ENCODE results near the gene SLC38A9.

The SLC38A9 gene

DNA sequence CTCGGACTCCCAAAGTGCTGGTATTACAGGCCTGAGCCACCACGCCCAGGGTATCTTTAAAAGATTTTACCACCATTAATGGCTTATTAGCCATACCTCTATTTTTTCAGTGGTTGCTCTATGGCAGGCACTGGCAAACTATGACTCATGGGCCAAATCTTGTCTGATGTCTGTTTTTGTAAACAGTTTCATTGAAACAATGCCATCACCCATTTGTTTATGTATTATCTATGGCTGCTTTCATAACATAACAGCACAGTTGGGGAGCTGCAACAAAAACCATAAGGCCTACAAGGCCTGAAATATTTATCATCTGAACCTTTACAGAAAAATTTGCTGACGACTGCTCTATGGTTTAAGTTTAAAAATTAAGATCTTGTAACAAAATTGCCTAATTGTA is 66.8 kb downstream of the SLC38A9 start:
- DNase-seq, result no peak

DNA sequence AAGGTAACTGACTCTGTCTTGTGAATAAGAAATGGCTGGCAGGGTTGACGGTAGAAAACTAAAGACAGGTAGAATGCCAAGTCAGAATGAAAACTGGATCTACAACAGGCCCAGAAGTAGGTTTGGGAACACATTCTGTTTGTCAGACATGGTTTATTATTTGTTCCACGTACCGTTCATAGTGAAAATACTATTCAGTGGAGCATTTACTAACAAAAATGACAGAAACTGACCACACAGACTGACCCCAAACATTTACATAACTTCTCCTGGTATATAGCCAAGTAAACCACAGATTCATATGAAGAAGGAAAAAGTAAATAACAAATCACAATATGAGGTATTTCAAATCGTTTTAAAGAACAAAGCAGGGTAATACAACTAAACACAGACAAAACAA is 73.7 kb downstream of the SLC38A9 start:
- DNase-seq, result no peak

- no peak for DNase-seq
These were observed 74.1 kb downstream of the SLC38A9 start for GRCh38 chr5:55638051-55638450.

- no peak for DNase-seq
These were observed 75.4 kb downstream of the SLC38A9 start for GRCh38 chr5:55636683-55637082.

DNA sequence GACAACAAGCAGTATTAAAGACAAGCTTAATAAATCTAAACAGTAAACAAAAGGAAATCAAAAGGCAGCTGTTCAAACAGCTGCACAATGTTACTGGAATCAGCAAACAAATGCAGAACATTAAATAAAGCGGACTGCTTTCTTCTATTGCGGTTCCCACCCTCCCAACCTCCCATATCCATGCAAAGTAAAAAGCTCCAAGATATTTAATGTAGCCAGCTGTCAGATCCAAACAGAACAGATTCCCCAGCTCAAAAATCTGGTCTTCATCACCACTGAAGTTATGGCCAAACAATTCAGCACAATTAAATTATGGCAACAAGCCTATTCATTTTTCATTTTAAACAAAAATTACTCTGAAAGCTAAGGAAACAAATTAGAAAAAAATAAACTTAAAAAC is 75.9 kb downstream of the SLC38A9 start:
- no peak for DNase-seq

- DNase-seq, result no peak
These were observed 77.3 kb downstream of the SLC38A9 start for GRCh38 chr5:55634866-55635265.

DNA sequence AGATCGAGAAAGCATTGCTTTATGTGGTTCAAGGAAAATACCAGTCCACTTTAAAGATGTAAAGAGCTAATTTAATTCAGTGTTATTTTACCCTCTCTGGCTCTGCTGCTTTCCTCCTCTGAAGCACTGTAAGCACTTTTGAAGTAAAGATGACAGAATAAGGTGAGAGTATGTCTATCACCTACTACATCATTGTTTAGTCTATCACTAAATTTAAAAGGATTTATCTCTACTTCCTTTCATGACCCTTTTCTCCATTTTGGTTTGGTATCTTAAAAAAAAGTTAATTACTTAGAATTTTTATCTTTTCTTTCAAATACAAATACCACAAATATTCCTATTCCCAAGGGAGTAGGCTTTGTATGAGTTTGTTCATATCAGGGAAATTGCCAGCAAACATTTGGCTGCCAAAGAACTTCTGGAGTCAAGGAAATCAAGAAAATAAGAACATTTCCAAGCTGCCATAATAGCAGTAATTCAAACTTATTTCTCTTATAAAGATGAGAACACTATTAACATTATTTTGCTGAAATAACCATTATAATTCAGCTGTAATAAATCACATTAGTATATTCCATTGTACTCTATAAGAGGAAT is 77.8 kb downstream of the SLC38A9 start:
- DNase-seq, result no peak

DNA sequence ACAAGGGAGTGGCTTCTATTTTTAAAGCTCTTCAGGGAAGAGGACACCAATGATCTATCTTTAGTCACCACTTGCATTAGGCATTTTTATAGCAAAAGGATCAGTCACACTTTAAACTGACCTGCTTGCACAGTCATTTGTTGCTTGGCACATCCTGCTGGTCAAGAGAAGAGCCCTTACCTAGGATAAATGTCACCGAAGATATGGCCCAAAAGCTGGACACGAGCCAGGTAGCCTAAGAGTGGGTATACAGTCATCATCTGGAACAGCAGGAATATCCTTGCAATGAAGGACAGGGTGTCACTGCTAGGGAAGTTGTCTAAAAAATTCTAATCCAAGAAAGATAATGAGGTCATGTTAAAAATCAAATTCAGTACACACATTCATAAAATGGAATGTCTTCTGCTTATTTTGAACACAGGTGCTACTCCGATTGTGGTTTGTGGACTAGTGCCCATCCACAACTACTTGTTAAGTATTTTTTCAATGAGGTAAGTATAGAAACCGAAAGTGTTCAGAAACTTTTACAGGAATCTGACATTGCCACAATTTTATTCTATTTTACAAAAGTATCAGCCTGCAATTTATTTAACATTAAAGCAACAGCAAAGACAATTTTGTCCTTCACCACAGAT is 78.4 kb downstream of the SLC38A9 start:
- DNase-seq, result peak in 1 of 2 donors; percentile 8

DNA sequence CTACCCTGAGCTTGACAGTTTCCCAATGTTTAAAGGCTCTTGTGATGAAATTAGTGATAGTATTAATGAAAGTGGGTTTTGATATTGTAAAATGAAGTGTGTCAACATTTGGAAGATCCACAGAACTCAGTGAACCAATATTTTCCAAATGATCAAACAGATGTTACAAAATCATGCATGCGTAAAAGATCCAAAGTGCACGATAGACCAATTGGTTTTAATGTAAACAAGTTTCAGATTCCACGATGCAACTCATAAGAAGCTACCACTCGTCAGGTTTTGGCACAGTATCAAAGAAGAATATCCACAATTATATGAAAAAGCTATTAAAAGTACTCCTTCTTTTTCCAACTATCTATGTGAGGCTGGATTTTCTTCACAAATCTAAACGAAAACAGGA is 82.3 kb downstream of the SLC38A9 start:
- DNase-seq, result no peak

GRCh38 chr5:55626790-55627189 is 85.3 kb downstream of the SLC38A9 start:
- no peak for DNase-seq

GRCh38 chr5:55625913-55626312 is 86.2 kb downstream of the SLC38A9 start:
- DNase-seq, result no peak

DNA sequence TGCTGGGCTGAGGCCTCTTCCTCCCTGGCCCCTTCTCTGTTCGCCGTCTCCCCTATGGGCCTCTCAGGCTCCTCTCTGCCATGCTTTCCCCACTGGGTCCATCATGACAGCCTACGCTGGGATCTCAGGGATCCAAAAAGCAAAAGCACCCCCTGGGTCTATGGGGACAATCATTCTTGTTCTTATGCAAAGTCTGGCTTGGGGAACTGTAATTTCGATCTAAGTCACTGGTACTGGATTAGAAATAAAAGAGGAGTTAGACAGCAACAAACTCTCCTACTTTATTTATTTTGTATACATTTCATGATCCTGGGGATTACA is 86.6 kb downstream of the SLC38A9 start:
- DNase-seq, result no peak

DNA sequence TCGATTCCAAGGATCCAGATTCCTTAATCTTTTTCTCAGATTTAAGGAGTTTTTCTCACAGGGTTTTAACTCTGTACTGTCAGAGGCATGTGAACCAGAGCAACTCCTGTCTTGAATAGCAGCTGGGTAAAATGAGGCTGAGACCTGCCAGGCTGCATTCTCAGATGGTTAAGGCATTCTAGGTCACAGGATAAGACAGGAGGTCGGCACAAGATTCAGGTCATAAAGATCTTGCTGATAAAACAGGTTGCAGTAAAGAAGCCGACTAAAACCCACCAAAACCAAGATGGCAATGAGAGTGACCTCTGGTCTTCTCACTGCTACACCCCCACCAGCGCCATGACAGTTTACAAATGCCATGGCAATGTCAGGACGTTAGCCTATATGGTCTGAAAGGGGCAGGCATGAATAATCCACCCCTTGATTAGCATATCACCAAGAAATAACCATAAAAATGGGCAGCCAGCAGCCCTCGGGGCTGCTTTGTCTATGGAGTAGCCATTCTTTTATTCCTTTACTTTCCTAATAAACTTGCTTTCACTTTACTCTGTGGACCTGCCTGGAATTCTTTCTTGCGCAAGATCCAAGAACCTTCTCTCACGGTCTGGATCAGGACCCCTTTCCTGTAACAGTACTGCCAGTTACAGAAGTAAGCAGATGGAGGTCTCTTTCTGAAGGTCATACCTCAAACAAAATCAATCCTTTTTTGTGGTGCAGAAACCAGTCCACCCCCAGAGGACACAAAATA is 87.1 kb downstream of the SLC38A9 start:
- DNase-seq, result no peak

DNA sequence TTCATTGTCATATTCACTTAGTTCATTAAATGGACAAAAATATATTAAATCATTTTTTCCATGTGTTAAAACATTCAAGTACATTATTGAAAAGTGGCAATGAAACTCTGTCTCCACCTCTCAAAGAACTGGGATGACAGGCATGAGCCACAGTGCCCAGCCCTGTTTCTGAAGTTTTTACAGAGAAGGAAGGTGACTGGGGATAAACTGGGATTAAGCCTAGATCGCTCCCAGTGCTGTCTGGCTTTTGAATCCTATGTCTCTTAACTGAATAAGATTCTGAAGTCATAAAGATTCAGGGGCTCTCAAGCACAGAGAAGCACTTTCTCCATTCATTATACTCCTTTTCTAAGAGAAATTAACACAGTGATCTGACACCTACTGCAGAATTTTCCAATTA is 88.3 kb downstream of the SLC38A9 start:
- DNase-seq, result no peak

DNA sequence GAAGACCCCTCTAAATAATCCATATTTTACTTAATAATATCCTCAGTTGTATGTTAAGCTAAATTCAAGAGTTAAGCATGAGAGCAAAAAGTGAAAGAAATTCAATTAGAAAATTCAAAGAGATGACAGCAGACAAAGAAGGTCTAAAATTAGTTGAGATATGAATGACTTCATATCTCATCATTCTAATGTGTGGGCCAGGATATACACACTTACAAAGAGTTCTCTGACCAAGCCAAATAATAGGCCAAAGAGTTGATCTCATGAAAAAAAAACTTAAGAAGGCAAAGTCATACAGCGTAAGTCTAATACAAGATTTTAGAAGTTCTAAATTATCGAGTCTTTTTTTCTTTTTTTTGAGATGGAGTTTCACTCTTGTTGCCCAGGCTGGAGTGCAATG is 89.7 kb downstream of the SLC38A9 start:
- no peak for DNase-seq

DNA sequence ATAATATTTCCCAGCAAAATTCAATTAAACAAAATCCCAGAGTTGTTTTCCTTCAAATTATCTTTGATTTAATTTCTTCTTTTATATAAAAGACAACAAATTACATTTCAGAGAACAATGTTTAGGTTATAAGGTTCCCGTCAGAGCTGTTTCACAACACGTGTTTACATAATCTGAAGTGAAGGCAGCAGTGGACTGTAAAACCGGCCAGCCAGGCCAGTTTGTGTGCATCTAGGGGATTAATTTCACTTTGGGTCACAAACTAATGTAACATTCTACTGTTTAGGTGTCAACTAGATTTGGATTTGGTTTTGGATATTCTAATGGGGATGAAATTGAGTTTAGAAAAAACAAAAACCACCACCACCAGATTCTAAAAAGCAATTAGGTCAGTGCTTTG is 90.9 kb downstream of the SLC38A9 start:
- DNase-seq, result no peak

GRCh38 chr5:55620766-55621160 is 91.4 kb downstream of the SLC38A9 start:
- no peak for DNase-seq

DNA sequence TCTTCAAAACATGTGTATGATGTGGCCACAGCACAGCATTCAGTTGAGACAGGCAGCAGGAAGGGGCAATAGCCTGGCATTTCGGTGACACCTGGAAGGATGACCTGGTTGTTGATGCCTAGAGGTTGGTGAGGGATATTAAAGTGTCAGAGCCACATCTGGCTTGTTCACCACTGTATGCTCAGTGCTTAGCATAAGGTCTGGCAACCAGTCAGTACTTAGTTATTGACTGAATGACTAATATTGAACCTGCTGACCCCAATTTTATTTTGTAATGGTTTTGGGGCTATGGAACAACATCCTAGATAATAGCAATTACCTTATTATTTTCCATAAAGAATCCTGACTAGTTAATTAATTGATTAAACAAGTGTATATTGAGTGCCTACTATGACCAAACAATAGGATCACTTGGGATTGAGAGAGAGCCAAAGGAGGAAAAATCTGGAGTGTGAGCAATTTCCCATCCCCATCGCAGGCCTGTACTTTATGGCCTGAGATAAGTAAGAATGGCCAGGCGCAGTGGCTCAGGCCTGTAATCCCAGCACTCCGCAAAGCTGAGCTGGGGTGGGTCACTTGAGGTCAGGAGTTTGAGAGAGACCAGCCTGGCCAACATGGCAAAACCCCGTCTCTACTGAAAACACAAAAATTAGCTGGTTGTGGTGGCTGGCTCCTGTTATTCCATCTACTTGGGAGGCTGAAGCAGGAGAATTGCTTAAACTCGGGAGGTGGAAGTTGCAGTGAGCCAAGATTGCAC is 91.9 kb downstream of the SLC38A9 start:
- DNase-seq, result no peak

DNA sequence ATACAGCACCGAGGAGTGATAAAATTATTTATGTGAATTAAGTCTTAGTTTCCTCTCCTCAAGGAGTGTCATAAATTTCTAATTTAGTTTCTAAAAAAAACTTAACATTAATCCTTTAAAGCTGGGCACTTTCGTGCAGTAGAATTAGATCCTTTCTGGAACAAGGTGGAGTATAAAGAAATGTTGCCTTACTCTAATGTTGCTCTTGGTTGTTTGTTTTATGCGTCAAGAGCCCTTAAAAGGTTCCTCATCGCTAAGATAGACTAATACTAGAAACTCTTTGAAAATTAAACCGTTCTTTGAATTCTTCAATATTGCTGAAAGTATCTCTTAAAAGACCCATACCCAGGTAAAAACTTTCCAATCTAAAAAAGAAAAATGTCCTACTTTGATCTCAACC is 93.8 kb downstream of the SLC38A9 start:
- DNase-seq, result no peak

- DNase-seq, result no peak
These were observed 98.8 kb downstream of the SLC38A9 start for GRCh38 chr5:55613112-55613868.

DNA sequence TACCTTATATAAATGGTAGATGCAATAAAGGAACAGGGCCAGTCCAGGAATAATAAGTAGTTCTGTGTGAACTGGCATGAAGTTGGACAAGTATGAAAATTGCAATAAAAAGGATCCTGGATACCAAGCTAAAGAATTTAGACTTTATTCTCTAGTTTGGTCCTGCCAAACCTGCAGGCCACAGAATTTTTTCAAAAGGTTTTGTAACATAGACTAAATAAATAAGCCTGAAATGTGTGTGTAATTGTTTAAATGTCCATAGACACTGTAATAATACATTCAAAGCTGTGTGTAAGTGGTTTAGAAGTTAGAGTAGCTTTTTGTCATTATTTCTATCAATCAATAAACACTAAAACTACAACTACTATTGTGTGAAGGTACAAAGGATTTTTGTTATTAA is 101.6 kb downstream of the SLC38A9 start:
- no peak for DNase-seq

DNA sequence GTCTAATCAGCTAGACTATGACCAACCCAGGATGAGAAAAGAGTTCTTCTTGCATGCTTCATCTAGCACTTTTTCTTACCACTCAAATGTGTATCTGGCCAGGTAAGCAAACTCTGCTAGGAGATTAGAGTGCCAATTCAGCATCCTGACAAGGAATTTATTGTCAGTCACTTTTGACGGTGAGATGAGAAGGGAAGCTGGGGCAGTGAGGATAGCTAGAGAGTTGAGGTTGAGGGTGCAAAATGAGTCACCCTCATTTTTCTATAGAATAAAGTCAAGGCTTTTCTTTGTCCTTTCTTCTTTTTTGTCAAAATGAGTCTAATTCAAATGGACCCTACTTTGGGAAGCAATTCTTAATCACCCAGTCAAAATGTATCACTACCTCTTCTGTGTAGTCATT is 102.7 kb downstream of the SLC38A9 start:
- DNase-seq, result no peak
